NK-92 treated with Interleukin-12 subunit alpha and Interleukin-12 subunit beta, amount 100 ng/mL, for 24 hours (cell line): ENCODE measurements around the gene KCNC3.

Source experiments
- DNase-seq: peaks from one replicate; lab custom pipeline; 2025; lab: John Stamatoyannopoulos, UW

Gene KCNC3

GRCh38 chr19:50329146-50329925 lies at the start of gene KCNC3:
Gene KCNC3, minus strand, starts transcription at chr19:50329377. Its CDS starts 295 bp downstream, at chr19:50329082.
- no peak for DNase-seq

DNA sequence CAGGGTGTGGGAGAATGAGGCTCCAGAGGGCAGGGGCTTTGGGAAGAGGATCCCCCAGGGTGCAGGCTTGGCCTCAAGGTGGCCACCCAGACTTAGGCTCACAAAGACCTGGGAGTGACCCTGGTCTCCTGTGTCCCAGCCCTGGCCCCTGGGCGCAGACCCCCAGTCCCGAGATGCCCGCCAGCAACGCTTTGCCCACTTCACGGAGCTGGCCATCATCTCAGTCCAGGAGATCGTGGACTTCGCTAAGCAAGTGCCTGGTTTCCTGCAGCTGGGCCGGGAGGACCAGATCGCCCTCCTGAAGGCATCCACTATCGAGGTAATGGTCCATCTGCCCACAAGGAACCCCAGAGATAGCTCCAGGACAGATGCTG lies 49.7 kb upstream of the KCNC3 start:
- no peak for DNase-seq

- DNase-seq: no peak
Measured at GRCh38 chr19:50378169-50378862, 49.1 kb upstream of the KCNC3 start.

DNA sequence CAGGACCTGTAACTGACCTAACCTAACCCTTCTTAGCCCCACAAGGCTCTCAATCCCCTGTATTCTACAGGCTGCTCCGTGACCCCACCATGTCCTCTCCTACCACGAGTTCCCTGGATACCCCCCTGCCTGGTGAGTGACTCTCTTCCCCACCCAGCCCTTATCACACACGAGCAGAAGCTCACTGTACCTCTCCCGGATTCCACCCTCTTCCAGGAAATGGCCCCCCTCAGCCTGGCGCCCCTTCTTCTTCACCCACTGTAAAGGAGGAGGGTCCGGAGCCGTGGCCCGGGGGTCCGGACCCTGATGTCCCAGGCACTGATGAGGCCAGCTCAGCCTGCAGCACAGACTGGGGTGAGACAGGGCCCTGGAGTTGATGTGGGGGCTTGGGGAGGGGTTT lies 48.3 kb upstream of the KCNC3 start:
- DNase-seq: no peak

DNA sequence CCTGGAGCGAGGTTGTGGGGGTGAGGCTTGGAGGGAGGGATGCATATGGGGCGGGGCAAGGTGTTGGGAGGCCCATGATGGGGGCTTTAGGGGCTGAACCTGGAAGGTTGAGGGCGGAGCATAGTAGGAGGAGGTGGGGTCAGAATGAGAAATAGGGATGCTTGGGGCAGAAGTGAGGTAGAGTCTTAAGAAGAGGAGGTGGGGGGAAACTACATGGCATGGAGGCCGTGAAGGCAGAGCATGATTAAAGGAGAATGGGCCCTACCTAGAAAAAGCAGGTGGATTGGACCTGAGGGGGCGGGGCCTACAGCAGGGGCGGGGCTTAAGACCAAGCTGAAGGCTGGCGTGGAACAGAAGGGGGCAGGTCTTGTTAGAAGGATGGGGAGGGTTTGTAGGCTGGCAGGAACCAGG lies 47.9 kb upstream of the KCNC3 start:
- DNase-seq: peak; percentile 44

GRCh38 chr19:50376166-50377050 lies 47.2 kb upstream of the KCNC3 start, which contains the start of gene NR1H2:
Gene NR1H2, plus strand, starts transcription at chr19:50376457. Its CDS starts 1,149 bp downstream, at chr19:50377606.
- DNase-seq: peak; percentile 93

GRCh38 chr19:50371914-50372475 lies 42.8 kb upstream of the KCNC3 start:
- DNase-seq: no peak

GRCh38 chr19:50368649-50369570 lies 39.7 kb upstream of the KCNC3 start:
- DNase-seq: peak; percentile 56

- no peak for DNase-seq
Measured at GRCh38 chr19:50365434-50366306, 36.5 kb upstream of the KCNC3 start, which contains the start of gene NAPSA. Gene NAPSA, minus strand, starts transcription at chr19:50365639. Its CDS starts 18 bp downstream, at chr19:50365621.

DNA sequence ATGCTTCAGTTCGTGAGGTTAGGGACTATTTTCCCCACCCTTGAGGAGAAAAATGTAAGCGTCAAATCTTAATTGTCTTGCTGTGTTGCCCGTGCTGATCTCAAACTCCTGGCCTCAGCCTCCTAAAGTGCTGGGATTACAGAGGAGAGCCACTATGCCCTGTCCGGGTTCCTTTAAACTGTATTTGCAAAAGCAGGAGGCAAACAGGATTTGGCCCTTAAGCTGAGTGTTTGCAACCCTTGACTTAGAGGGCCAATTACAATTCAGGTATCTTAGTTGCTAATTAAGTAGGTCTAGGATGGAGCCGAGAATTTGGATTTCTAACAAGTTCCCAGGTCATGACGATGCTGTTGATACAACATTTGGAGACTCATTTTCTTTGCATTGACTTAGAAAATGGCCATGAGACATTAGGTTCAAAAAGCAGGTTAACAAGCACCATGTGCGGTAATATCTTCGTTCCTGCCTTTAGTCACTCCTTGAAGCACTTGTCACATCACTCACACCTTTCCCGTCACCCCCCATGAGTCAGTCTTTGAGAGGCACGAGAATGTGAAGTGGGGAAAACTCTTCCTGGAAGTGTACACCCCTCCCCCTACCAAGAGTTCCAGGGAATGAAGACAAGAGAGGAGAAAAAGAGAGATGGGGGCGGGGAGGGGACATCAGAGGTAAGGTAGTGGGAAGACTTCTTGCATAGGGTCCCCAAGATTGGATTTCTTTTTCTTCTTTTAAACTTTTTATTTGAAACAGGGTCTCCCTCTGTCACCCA lies 33.7 kb upstream of the KCNC3 start:
- no peak for DNase-seq

DNA sequence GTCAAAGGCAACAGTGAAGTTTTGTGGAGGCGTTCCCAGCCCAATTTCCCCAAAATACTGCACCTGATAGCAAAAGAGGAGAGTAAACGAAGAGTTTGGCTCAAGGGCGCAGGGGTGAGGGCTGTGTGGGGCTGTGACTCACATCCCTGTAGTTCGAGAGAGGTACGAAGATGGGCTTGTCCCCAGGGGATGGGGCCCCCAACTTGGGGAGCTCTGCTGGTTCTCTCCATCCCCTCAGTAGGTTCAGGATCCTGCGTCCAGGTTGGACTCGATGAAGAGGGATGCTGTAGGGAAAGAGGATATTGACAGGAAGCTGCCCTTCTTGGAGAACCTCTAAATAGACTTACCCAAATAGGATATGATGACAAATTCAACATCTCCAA lies 32.8 kb upstream of the KCNC3 start:
- DNase-seq: no peak

DNA sequence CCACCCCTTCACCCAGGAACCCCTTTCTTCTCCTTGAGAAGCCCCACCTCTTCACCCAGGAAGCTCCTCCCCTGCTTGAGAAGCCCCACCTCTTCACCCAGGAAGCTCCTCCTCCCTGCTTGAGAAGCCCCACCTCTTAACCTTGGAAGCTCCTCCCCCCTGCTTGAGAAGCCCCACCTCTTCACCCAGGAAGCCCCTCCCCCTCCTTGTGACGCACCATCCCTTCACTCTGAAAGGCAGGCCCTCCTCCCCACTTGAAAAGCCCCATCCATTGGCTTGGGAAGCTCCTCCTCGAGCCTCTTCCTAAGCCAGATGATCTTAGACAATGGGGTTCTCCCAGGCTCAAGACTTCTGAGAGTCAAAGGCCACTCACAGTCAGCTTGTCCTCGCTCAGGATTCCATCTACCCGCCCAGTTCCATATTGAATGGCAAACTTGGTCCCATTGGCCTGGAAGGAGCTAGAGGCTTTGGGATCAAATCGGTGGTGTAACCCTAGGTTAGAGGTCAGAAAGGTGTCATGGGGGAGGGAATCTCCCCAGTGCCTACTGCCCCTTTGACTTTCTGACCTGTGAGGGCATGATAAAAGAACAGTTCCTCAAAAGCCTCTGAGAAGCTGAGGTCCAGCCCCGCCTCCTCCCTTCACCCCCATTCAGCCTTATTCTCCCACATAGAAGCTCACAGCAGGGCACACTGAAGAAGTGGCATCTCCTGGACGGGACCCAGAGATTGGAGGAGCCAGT lies 32.3 kb upstream of the KCNC3 start:
- DNase-seq: no peak

DNA sequence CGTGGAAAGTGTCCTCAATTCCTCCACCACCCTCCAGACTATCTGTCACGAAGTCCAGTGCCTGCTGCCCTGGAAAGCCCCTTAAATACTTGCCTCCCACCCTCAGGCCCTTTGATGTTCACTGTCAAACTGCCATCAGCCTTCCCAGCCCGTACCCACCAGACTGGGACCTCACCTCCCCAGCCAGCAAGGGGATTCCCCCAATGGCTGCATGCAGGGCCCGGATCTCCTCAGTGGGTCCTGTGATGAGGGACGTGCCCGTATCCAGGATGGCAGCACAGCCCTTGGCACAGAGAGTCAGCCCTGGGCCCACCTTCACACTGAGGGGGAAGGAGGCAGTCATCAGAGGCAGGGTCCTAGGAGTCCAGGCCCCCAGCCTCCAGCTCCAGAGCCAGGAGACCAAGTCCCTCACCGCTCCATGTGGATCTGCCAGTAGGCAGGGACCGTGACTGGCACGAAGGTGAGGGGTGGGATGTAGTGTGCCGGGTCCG lies 30.2 kb upstream of the KCNC3 start:
- no peak for DNase-seq

GRCh38 chr19:50358483-50359327 lies 29.5 kb upstream of the KCNC3 start:
- peak; percentile 51 for DNase-seq

DNA sequence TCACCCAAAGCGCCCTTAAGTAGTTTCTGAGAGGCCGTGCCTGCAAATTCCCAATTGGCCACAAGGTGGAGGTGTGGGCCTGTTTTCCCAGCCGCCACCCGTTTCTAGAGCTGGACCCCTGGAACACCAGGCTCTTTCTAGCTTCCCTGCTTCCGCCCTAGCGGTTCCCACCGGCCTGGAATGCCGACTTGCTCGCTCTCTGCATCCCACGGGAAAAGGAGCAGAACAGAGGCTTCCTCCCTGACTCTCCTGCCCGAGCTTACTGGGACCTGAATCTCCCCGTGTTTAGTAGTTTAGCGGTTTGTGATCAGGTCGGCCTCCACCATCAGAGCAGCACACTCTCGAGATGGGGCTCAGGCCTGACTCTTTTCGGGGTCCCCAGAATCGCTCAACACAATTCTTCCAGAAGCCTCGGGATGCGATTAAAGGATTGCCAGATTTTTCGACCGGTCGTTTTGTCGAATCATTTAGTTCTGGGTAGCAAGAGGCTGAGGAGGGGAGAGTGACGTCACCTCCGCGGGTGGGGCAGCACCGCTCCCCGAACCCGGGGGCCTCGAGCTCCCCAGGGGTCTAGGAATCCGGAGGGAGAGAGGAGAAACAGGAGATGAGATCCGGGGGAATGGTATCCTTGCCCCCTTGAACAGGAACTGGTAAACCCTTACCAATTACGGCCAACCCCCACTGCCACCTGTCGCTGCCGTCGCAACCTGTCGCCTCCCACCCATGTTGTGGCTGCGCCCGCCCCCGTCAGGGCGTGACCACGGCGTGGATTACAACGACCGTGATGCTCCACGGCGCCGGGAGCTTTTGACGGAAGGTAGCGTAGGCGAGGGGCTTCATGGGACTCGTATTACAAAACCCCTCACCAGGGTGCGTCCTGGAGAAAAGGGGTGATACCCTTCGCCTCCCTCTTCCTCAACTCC lies 28.3 kb upstream of the KCNC3 start:
- DNase-seq: peak; percentile 71

GRCh38 chr19:50356691-50357177 lies 27.6 kb upstream of the KCNC3 start:
- no peak for DNase-seq
